MCF 10A (cell line): ENCODE results near the gene DPPA5. TPM values are rescaled to one million over a fixed set of nuclear protein-coding genes. Genes with fewer than 3 reads are reported as not detected.

ENCODE experiments used
- BruUV-seq: library from RNA; stranded (reverse); fragments of 400-500 nt; replicated peaks from 2 replicates; lab custom pipeline; 2021; lab: Mats Ljungman, UMichigan
- CTCF ChIA-PET: fragments of 300-600 bp; sonication (Branson Sonifier 250); formaldehyde crosslinking; extraction: SDS; loops from one replicate; lab custom pipeline; 2021; ENCODE audit warnings: antibody characterized with exemption, inconsistent platforms; lab: Yijun Ruan, JAX
- POLR2A ChIA-PET: fragments of 300-600, 350-650 bp; sonication (Branson Sonifier 250); formaldehyde crosslinking; extraction: SDS; loops from one replicate; lab custom pipeline; 2020; ENCODE audit warnings: antibody characterized with exemption, inconsistent platforms; lab: Yijun Ruan, JAX
- DNase-seq: peaks from one replicate; pipeline ENCODE4 v3.0.0-alpha.2; 2018; ENCODE audit not compliant: unreplicated experiment
- H3K27ac Mint-ChIP-seq: one replicate; pipeline ENCODE4 v1.8.0; 2022; ENCODE audit warnings: mild to moderate bottlenecking, low read depth, mixed read lengths; ENCODE audit not compliant: unreplicated experiment
- H3K27me3 Mint-ChIP-seq: one replicate; pipeline ENCODE4 v1.8.0; 2022; ENCODE audit warnings: mixed read lengths; ENCODE audit not compliant: insufficient read depth, unreplicated experiment
- H3K36me3 Mint-ChIP-seq: one replicate; pipeline ENCODE4 v1.8.0; 2022; ENCODE audit warnings: mild to moderate bottlenecking, moderate library complexity, mixed read lengths; ENCODE audit not compliant: insufficient read depth, unreplicated experiment
- H3K4me1 Mint-ChIP-seq: one replicate; pipeline ENCODE4 v1.8.0; 2022; ENCODE audit warnings: mixed read lengths; ENCODE audit not compliant: insufficient read depth, unreplicated experiment
- H3K4me3 Mint-ChIP-seq: one replicate; pipeline ENCODE4 v1.8.0; 2022; ENCODE audit warnings: mild to moderate bottlenecking, moderate library complexity, mixed read lengths; ENCODE audit not compliant: unreplicated experiment
- H3K9me3 Mint-ChIP-seq: one replicate; pipeline ENCODE4 v1.8.0; 2022; ENCODE audit warnings: mixed read lengths; ENCODE audit not compliant: unreplicated experiment
- intact Hi-C: fragments of 100-400 bp; cut with micrococcal nuclease; formaldehyde crosslinking; loops from 2 replicates; pipeline ENCODE4 v1.14.1; 2022
- total RNA-seq: library from RNA; stranded (reverse); gene quantifications from 2 replicates; pipeline ENCODE4 v1.2.3, GENCODE V29; 2022
- TF ChIP-seq, protein P1 (sequence below): fragments of 200-600 bp; IDR thresholded peaks from one replicate; pipeline ENCODE4 v1.8.0; 2022; ENCODE audit warnings: antibody characterized with exemption, mild to moderate bottlenecking; ENCODE audit not compliant: unreplicated experiment

DPPA5 gene
- total RNA-seq, 1 experiment from 2014 or later = not detected

DNA sequence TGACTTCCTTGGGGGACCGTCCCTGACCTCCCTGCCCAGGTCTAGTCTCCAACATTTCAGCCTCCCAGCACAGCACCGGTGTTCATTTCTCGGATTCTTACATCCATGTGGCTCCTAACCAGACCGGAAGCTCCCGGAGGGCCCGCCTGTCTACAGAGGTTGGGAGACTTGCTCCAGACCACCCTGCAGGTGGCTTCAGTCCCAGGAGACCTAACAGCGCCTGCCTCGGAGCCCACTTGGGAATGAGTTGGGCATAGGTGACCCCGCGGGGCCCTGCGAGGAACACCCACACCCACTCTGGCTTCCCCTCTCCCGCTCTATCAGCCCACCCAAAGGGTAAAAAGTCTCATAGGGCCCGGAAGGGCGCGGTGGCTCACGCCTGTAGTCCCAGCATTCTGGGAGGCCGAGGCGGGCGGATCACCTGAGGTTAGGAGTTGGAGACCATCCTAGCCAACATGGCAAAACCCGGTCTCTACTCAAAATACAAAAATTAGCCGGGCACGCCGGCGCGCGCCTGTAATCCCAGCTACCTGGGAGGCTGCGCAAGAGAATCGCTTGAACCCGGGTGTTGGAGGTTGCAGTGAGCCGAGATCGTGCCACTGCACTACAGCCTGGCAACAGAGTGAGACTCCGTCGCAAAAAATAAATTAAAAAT is 5.4 kb downstream of the DPPA5 start:
- intact Hi-C loops = no loop called here
- no TSS peak for BruUV-seq

DNA sequence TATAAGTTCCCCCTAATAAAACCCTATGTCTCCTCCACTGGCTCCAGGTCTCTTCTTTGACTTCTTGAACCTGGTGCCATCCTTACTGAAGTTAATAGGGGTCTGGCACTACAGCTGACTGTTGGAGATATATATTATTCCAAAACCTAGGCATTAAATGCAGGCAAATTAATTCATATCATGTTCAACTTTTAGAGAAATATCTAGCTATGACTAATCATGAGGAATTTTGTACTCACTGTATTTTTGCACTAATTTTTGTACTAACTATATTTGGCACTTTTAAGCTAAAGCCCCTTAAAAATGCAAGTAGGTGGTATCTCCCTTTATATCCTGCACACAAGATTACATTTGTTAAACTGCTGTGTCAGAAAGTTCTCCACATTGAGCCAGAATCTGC is 10.9 kb downstream of the DPPA5 start:
- intact Hi-C loops = no loop called here
- no peak for DNase-seq
- H3K36me3 Mint-ChIP-seq = no peaks in the 10 kb centered on the region
- H3K4me1 Mint-ChIP-seq = no peaks in the 10 kb centered on the region
- BruUV-seq = no TSS peak
- H3K27ac Mint-ChIP-seq = no peak overlapping the region
- ChIA-PET POLR2A (no interaction called here), CTCF (interaction anchor here (1.0 to 2.0 kb wide), 4 partner anchors 14 to 57 kb away, joined by 3 to 7 read pairs (median 4); no protein-coding TSS in a partner anchor)
- no peaks in the 10 kb centered on the region for H3K9me3 Mint-ChIP-seq
- no peak overlapping the region for H3K4me3 Mint-ChIP-seq
- peaks cover 11% of the 10 kb centered on the region for H3K27me3 Mint-ChIP-seq
- TF ChIP-seq, protein P1, sequence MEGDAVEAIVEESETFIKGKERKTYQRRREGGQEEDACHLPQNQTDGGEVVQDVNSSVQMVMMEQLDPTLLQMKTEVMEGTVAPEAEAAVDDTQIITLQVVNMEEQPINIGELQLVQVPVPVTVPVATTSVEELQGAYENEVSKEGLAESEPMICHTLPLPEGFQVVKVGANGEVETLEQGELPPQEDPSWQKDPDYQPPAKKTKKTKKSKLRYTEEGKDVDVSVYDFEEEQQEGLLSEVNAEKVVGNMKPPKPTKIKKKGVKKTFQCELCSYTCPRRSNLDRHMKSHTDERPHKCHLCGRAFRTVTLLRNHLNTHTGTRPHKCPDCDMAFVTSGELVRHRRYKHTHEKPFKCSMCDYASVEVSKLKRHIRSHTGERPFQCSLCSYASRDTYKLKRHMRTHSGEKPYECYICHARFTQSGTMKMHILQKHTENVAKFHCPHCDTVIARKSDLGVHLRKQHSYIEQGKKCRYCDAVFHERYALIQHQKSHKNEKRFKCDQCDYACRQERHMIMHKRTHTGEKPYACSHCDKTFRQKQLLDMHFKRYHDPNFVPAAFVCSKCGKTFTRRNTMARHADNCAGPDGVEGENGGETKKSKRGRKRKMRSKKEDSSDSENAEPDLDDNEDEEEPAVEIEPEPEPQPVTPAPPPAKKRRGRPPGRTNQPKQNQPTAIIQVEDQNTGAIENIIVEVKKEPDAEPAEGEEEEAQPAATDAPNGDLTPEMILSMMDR = no peak

More for the DNA sequence above, 5.4 kb downstream of the DPPA5 start:
- TF ChIP-seq, protein P1 = no peak
- Mint-ChIP-seq H3K27me3 (peaks cover 11% of the 10 kb centered on the region), H3K36me3 (no peaks in the 10 kb centered on the region), H3K4me3 (no peak overlapping the region), H3K4me1 (no peaks in the 10 kb centered on the region), H3K27ac (no peak overlapping the region), H3K9me3 (no peaks in the 10 kb centered on the region)
- DNase-seq = no peak
- ChIA-PET CTCF (interaction anchor here (0.9 kb wide), 1 partner anchor 22 kb away, joined by 8 read pairs; no protein-coding TSS in a partner anchor), POLR2A (no interaction called here)

DNA sequence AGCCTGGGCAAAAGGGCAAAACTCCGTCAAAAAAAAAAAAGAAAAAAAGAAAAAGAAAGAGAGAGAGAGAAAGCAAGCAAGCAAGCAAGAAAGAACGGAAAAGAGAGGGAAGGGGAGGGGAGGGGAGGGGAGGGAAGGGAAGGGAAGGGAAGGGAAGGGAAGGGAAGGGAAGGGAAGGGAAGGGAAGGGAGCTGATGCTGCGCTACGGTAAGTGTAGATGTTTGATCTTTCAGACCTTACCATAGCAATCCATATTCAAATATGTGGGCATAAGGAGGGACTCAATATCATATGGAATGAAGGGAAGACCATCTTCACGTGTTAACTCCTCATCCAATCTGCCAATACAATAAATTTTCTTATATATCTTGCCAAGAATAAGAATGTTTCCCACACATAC is 11.9 kb downstream of the DPPA5 start:
- TF ChIP-seq, protein P1 = no peak
- peaks cover 10% of the 10 kb centered on the region for H3K27me3 Mint-ChIP-seq
- BruUV-seq = no TSS peak
- no peaks in the 10 kb centered on the region for H3K36me3 Mint-ChIP-seq
- no peaks in the 10 kb centered on the region for H3K4me1 Mint-ChIP-seq
- POLR2A ChIA-PET = no interaction called here
- no peak overlapping the region for H3K4me3 Mint-ChIP-seq
- DNase-seq = no peak
- intact Hi-C loops = no loop called here
- CTCF ChIA-PET = interaction anchor here (1.5 to 2.6 kb wide), 2 partner anchors 47 to 56 kb away, joined by 5 to 12 read pairs; no protein-coding TSS in a partner anchor
- H3K27ac Mint-ChIP-seq = no peak overlapping the region
- H3K9me3 Mint-ChIP-seq = no peaks in the 10 kb centered on the region

DNA sequence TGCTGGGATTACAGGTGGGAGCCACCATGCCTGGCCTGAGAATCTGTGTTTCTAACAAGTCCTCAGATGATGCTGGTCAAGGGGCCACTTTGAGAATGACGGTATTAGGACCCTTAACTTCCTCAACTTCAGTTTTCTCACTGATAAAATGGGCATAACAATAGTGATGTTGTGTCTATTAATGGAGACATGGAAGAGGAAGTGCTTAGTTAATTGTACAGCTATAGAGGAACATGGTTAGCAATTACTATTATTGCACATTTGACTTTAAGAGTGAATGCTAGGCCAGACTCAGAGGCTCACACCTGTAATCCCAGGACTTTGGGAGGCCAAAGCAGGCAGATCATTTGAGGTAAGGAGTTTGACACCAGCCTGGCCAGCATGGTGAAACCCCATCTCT is 12.7 kb downstream of the DPPA5 start:
- ChIA-PET CTCF (interaction anchor here (0.6 to 2.6 kb wide), 2 partner anchors 47 to 173 kb away, joined by 5 to 12 read pairs; no protein-coding TSS in a partner anchor), POLR2A (no interaction called here)
- no TSS peak for BruUV-seq
- no peaks in the 10 kb centered on the region for H3K4me1 Mint-ChIP-seq
- H3K9me3 Mint-ChIP-seq = no peaks in the 10 kb centered on the region
- no peak for DNase-seq
- H3K4me3 Mint-ChIP-seq = no peak overlapping the region
- H3K36me3 Mint-ChIP-seq = no peaks in the 10 kb centered on the region
- no peak overlapping the region for H3K27ac Mint-ChIP-seq
- peaks cover 1% of the 10 kb centered on the region for H3K27me3 Mint-ChIP-seq
- TF ChIP-seq, protein P1 = no peak
- intact Hi-C loops = no loop called here
